ENCODE data around the gene NT5DC1.

NT5DC1 gene

GRCh38 chr6:116192786-116193185, 92.1 kb downstream of the NT5DC1 start:
- DNase-seq (ENCODE audit: low spot score): no peak

GRCh38 chr6:116196841-116197240, 96.2 kb downstream of the NT5DC1 start:
- DNase-seq (ENCODE audit: low spot score): no peak

GRCh38 chr6:116200619-116201249, 100.1 kb downstream of the NT5DC1 start:
- no peak for DNase-seq (ENCODE audit: low spot score)

- DNase-seq (ENCODE audit: low spot score): no peak
These were observed 100.9 kb downstream of the NT5DC1 start for GRCh38 chr6:116201538-116201937.

GRCh38 chr6:116205281-116205680, 104.6 kb downstream of the NT5DC1 start:
- DNase-seq (ENCODE audit: low spot score): no peak

GRCh38 chr6:116206231-116206903, 105.7 kb downstream of the NT5DC1 start:
- DNase-seq (ENCODE audit: low spot score): no peak

GRCh38 chr6:116208056-116208785, 107.6 kb downstream of the NT5DC1 start:
- no peak for DNase-seq (ENCODE audit: low spot score)

GRCh38 chr6:116210316-116210715, 109.7 kb downstream of the NT5DC1 start:
- DNase-seq (ENCODE audit: low spot score): no peak

- DNase-seq (ENCODE audit: low spot score): no peak
These were observed 110.2 kb downstream of the NT5DC1 start for GRCh38 chr6:116210750-116211425.

GRCh38 chr6:116214681-116215080, 114.0 kb downstream of the NT5DC1 start:
- DNase-seq (ENCODE audit: low spot score): no peak

- DNase-seq (ENCODE audit: low spot score): no peak
These were observed 114.8 kb downstream of the NT5DC1 start for GRCh38 chr6:116215414-116215813.

- DNase-seq (ENCODE audit: low spot score): peak; percentile 39
These were observed 116.4 kb downstream of the NT5DC1 start for GRCh38 chr6:116217069-116217468.

GRCh38 chr6:116218172-116218633, 117.5 kb downstream of the NT5DC1 start:
- no peak for DNase-seq (ENCODE audit: low spot score)

GRCh38 chr6:116218866-116219265, 118.2 kb downstream of the NT5DC1 start:
- DNase-seq (ENCODE audit: low spot score): no peak

GRCh38 chr6:116221067-116221466, 120.4 kb downstream of the NT5DC1 start:
- no peak for DNase-seq (ENCODE audit: low spot score)

GRCh38 chr6:116221911-116222310, 121.3 kb downstream of the NT5DC1 start:
- no peak for DNase-seq (ENCODE audit: low spot score)

- no peak for DNase-seq (ENCODE audit: low spot score)
These were observed 122.7 kb downstream of the NT5DC1 start for GRCh38 chr6:116223355-116223754.

- no peak for DNase-seq (ENCODE audit: low spot score)
These were observed 128.7 kb downstream of the NT5DC1 start for GRCh38 chr6:116229287-116229913.

- no peak for DNase-seq (ENCODE audit: low spot score)
These were observed 134.0 kb downstream of the NT5DC1 start for GRCh38 chr6:116234689-116235088.

- no peak for DNase-seq (ENCODE audit: low spot score)
These were observed 137.4 kb downstream of the NT5DC1 start for GRCh38 chr6:116238083-116238482.

GRCh38 chr6:116239256-116239655, 138.6 kb downstream of the NT5DC1 start:
- no peak for DNase-seq (ENCODE audit: low spot score)

- no peak for DNase-seq (ENCODE audit: low spot score)
These were observed 139.2 kb downstream of the NT5DC1 start for GRCh38 chr6:116239856-116240255.
